Measurements from ENCODE around the gene SDHAF3.

- no peak for TF ChIP-seq RNF2 (IDR thresholded peaks at IDR 0.05; ENCODE audit: borderline replicate concordance, low read depth, low read length, missing control alignments, poor library complexity, severe bottlenecking)
- TF ChIP-seq CTCF (IDR thresholded peaks at IDR 0.05; ENCODE audit: control extremely low read depth in 1 of 3, insufficient read depth in 1 of 3, low read depth in 1 of 3, low read length in 3 of 3), result no peak
- no peak for TF ChIP-seq POLR2A (IDR thresholded peaks at IDR 0.05; ENCODE audit: control extremely low read depth in 1 of 2, low read depth in 2 of 2, low read length in 2 of 2)
- no peak for TF ChIP-seq USF2 (IDR thresholded peaks at IDR 0.05; ENCODE audit: low read length)
- no peak for TF ChIP-seq CREB1 (IDR thresholded peaks at IDR 0.05)
- no peak for TF ChIP-seq EP300 (IDR thresholded peaks at IDR 0.05; ENCODE audit: borderline replicate concordance in 1 of 2, low read depth in 2 of 2, low read length in 2 of 2)
- TF ChIP-seq SUZ12 (IDR thresholded peaks at IDR 0.05; ENCODE audit: low read length), result no peak
- TF ChIP-seq ZNF274 (IDR thresholded peaks at IDR 0.05; ENCODE audit: borderline replicate concordance, extremely low read depth, low read length), result no peak
Measured at GRCh38 chr7:97219237-97219636, 101.7 kb downstream of the SDHAF3 start.

Measured in H1 (cell line).